Stimulated activated CD4-positive, alpha-beta T cell treated with anti-CD3 and anti-CD28 coated beads, Interleukin-4, amount 100 ng/mL, for 24 hours (primary cell): ENCODE data around the gene SPAST.
"Not testable (repeated sequence)": the region's sequence is repeated elsewhere in the genome, so short reads cannot be mapped to it uniquely, and the experiment has no call there.

Experiments used
- DNase-seq: peaks from one replicate; pipeline ENCODE4 v3.0.0-alpha.2; 2020

SPAST gene

GRCh38 chr2:32129086-32129485 lies 65.7 kb downstream of the SPAST start:
- no peak for DNase-seq

- DNase-seq = no peak
Observed at GRCh38 chr2:32135409-32135808, 72.1 kb downstream of the SPAST start.

- no peak for DNase-seq
Observed at GRCh38 chr2:32136097-32136496, 72.7 kb downstream of the SPAST start.

GRCh38 chr2:32151544-32151943 lies 88.2 kb downstream of the SPAST start:
- not testable (repeated sequence) for DNase-seq

GRCh38 chr2:32159678-32160077 lies 96.3 kb downstream of the SPAST start:
- DNase-seq = no peak

- DNase-seq = no peak
Observed at GRCh38 chr2:32161296-32161695, 97.9 kb downstream of the SPAST start.

GRCh38 chr2:32164254-32164653 lies 100.9 kb downstream of the SPAST start:
- not testable (repeated sequence) for DNase-seq

GRCh38 chr2:32165027-32165347 lies 101.6 kb downstream of the SPAST start:
- DNase-seq = not testable (repeated sequence)

GRCh38 chr2:32166115-32166574 lies 102.8 kb downstream of the SPAST start:
- no peak for DNase-seq

- DNase-seq = no peak
Observed at GRCh38 chr2:32168513-32168912, 105.2 kb downstream of the SPAST start.

GRCh38 chr2:32172870-32173269 lies 109.5 kb downstream of the SPAST start:
- DNase-seq = no peak

GRCh38 chr2:32182667-32183066 lies 119.3 kb downstream of the SPAST start:
- DNase-seq = no peak

- DNase-seq = no peak
Observed at GRCh38 chr2:32189011-32189410, 125.7 kb downstream of the SPAST start.

- DNase-seq = no peak
Observed at GRCh38 chr2:32192418-32192817, 129.1 kb downstream of the SPAST start.

GRCh38 chr2:32200814-32201213 lies 137.5 kb downstream of the SPAST start:
- DNase-seq = no peak

- not testable (repeated sequence) for DNase-seq
Observed at GRCh38 chr2:32203428-32203827, 140.1 kb downstream of the SPAST start.
